Prostate gland (tissue), 2 donors: ENCODE results near the gene HUNK. TPM values are rescaled to one million over a fixed set of nuclear protein-coding genes. Genes with fewer than 3 reads are reported as not detected.
"Not testable (repeated sequence)": the region's sequence is repeated elsewhere in the genome, so short reads cannot be mapped to it uniquely, and the experiment has no call there.

ENCODE experiments used
- DNase-seq: peaks from one replicate; pipeline ENCODE4 v3.0.0-alpha.2; 2019; ENCODE audit warnings: low spot score
- H3K27ac ChIP-seq, 2 donors: fragments of 200-600 bp; sonication (generic); 2 replicates each; pipeline ENCODE4 v1.5.1; 2017 to 2019
- H3K27me3 ChIP-seq: fragments of 200-600 bp; sonication (generic); replicated peaks from 2 replicates; pipeline ENCODE4 v1.5.1; 2019; ENCODE audit not compliant: insufficient read depth
- H3K36me3 ChIP-seq, 2 donors: fragments of 200-600 bp; sonication (generic); 1 replicate in 1 of 2; 2 replicates in 1 of 2; pipeline versions ENCODE4 v1.5.1 to v1.8.1; 2017 to 2019
- H3K4me1 ChIP-seq: fragments of 200-600 bp; sonication (generic); replicated peaks from 2 replicates; pipeline ENCODE4 v1.5.1; 2019
- H3K4me3 ChIP-seq, 2 donors: fragments of 200-600 bp; sonication (generic); 2 replicates each; pipeline ENCODE4 v1.5.1; 2017 to 2019
- H3K9me3 ChIP-seq: fragments of 200-600 bp; sonication (generic); 2 replicates; pipeline ENCODE4 v1.5.1; 2017
- CTCF ChIP-seq, 4 experiments: fragments of 200-600 bp in 2 of 4; fragments of 450-650 bp in 2 of 4; sonication (generic) in 2 of 4; IDR thresholded peaks; 1 replicate in 3 of 4; 2 replicates in 1 of 4; pipeline ENCODE4 v1.5.1; 2016 to 2019; ENCODE audit warnings: antibody characterized with exemption in 4 of 4, mild to moderate bottlenecking in 2 of 4, moderate library complexity in 2 of 4
- POLR2A ChIP-seq: fragments of 450-650 bp; IDR thresholded peaks from one replicate; pipeline ENCODE4 v1.6.1; 2016; ENCODE audit warnings: antibody characterized with exemption, mild to moderate bottlenecking
- POLR2AphosphoS5 ChIP-seq: sonication (generic); formaldehyde crosslinking; IDR thresholded peaks from one replicate; pipeline ENCODE4 v1.6.1; 2017; ENCODE audit warnings: antibody characterized with exemption
- WGBS: methylation state at CpG from one replicate; pipeline ENCODE4 v1.1.5; 2018; 5-methylcytosine and 5-hydroxymethylcytosine counted together
- intact Hi-C: fragments of 100-400 bp; cut with DNase I; formaldehyde crosslinking; loops from one replicate; pipeline ENCODE4 v1.14.2; 2022
- total RNA-seq, 2 donors: library from RNA; depleted of rRNA; stranded (reverse); fragments of >200 nt; gene quantifications; one replicate each; pipeline ENCODE4 v1.1.0, GENCODE V29; 2016

The HUNK gene
- total RNA-seq, 2 donors from 2014 or later = 3.7 to 5.0 TPM

- Histone ChIP-seq H3K36me3 (no peaks in the 10 kb centered on the region), H3K27ac (no peak overlapping the region), H3K4me3 (no peak overlapping the region), H3K4me1 (no peaks in the 10 kb centered on the region), H3K27me3 (no peaks in the 10 kb centered on the region), H3K9me3 (no peaks in the 10 kb centered on the region)
- DNase-seq = no peak
- WGBS = 67% methylated on average over 7 of the region's 7 CpGs
- TF ChIP-seq POLR2AphosphoS5 (no peak), POLR2A (no peak), CTCF (IDR thresholded peaks at IDR 0.05) (no peak)
- intact Hi-C loops = no loop called here
Measured at GRCh38 chr21:32030146-32030652, 157.4 kb downstream of the HUNK start.

GRCh38 chr21:32034850-32035249 lies 162.0 kb downstream of the HUNK start:
- H3K27me3 ChIP-seq = no peaks in the 10 kb centered on the region
- no peak for DNase-seq
- WGBS = 79% methylated on average over 5 of the region's 5 CpGs
- intact Hi-C loops = no loop called here
- H3K4me1 ChIP-seq = no peaks in the 10 kb centered on the region
- H3K36me3 ChIP-seq = no peaks in the 10 kb centered on the region
- H3K4me3 ChIP-seq = no peak overlapping the region
- no peak overlapping the region for H3K27ac ChIP-seq
- TF ChIP-seq POLR2A = no peak
- no peak for TF ChIP-seq CTCF (IDR thresholded peaks at IDR 0.05)
- H3K9me3 ChIP-seq = no peaks in the 10 kb centered on the region

GRCh38 chr21:32035617-32036016 lies 162.8 kb downstream of the HUNK start:
- WGBS = 89% methylated on average over 2 of the region's 2 CpGs
- Histone ChIP-seq H3K4me3 (no peak overlapping the region), H3K36me3 (no peaks in the 10 kb centered on the region), H3K9me3 (no peaks in the 10 kb centered on the region), H3K27me3 (no peaks in the 10 kb centered on the region), H3K27ac (no peak overlapping the region), H3K4me1 (no peaks in the 10 kb centered on the region)
- DNase-seq = no peak
- intact Hi-C loops = no loop called here
- TF ChIP-seq POLR2A (no peak), POLR2AphosphoS5 (no peak), CTCF (IDR thresholded peaks at IDR 0.05) (no peak)

GRCh38 chr21:32036756-32037155 lies 163.9 kb downstream of the HUNK start:
- H3K9me3 ChIP-seq = no peaks in the 10 kb centered on the region
- no peak overlapping the region for H3K27ac ChIP-seq
- no peak for DNase-seq
- TF ChIP-seq POLR2AphosphoS5 (no peak), POLR2A (no peak), CTCF (IDR thresholded peaks at IDR 0.05) (no peak)
- H3K4me3 ChIP-seq = no peak overlapping the region
- intact Hi-C loops = no loop called here
- 95% methylated on average over 2 of the region's 2 CpGs for WGBS
- no peaks in the 10 kb centered on the region for H3K36me3 ChIP-seq
- no peaks in the 10 kb centered on the region for H3K4me1 ChIP-seq
- no peaks in the 10 kb centered on the region for H3K27me3 ChIP-seq

- WGBS = 86% methylated on average over 4 of the region's 4 CpGs
- H3K36me3 ChIP-seq, H3K27me3 ChIP-seq, H3K4me1 ChIP-seq, H3K4me3 ChIP-seq, intact Hi-C loops, H3K9me3 ChIP-seq, DNase-seq, H3K27ac ChIP-seq: not testable (repeated sequence)
Measured at GRCh38 chr21:32038751-32039150, 165.9 kb downstream of the HUNK start.
